ENCODE results near the gene OSCP1. TPM values are rescaled to one million over a fixed set of nuclear protein-coding genes. Genes with fewer than 3 reads are reported as not detected.

The OSCP1 gene
- total RNA-seq, 1 experiment from 2014 or later = 5.5 TPM

DNA sequence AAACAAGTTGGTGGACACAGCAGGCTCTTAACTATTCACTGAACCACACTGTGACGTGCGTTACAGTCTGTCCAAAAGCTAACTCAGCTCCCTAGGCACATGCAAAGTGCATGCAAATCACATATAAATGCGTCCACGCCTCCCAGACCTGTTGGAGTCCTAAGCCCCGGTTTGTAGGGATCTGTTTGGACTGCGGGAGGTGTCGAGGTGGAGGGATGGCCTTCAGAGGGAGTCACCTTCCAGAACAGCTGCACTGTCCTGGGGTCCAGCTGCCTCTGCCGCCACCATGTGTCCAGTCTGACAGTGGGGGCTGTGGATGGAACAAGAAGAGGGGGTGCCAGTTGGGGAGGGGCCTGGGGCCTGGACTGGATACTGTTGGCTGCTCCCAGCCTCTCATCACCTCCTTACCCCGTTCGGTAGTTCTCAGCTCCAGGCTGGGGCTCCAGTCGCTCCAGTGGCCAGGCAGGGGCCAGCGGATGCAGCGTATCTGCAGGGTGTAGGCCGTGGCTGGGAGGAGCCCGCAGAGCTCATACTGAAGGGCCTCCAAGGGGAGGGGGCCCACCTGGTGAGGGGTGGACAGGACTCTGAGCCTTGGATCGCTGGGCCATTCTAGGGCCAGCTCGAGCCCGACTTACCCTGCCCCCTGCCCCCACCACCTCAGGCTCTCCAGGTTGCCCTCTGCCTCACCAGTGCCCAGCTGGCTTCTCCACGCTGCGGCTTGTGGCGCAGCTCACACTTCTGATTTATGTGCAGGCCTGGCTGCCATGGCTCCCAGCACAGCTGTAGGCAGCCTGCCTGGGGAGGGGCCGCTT is 21.8 kb upstream of the OSCP1 start:
- Histone ChIP-seq H3K36me3 (ENCODE audit: control insufficient read depth, insufficient read depth, low read length) (no peaks in the 10 kb centered on the region), H3K27me3 (ENCODE audit: control insufficient read depth, insufficient read depth, low read length) (no peaks in the 10 kb centered on the region), H3K4me3 (ENCODE audit: low read depth in 2 of 2, low read length in 2 of 2) (no peak overlapping the region), H3K9me3 (ENCODE audit: control insufficient read depth, insufficient read depth, low read depth, low read length) (no peaks in the 10 kb centered on the region), H3K27ac (ENCODE audit: low read length) (no peak overlapping the region), H3K4me1 (ENCODE audit: control insufficient read depth, insufficient read depth, low read length) (no peaks in the 10 kb centered on the region)
- intact Hi-C loops (cut with micrococcal nuclease; ENCODE audit: unreplicated experiment) (no loop called here), in situ Hi-C loops (cut with HindIII; ENCODE audit: low pct_unique_long_range_greater_than_20kb, low sequenced_read_pairs) (no loop called here)
- ChIA-PET POLR2A (no interaction called here), CTCF (interaction anchor here (0.6 kb wide), 1 partner anchor 986 kb away, joined by 5 read pairs; no protein-coding TSS in a partner anchor)
- DNase-seq (ENCODE audit: low read depth, low spot score) (no peak), ATAC-seq (peak; percentile 45)
- TF ChIP-seq POLR2AphosphoS5 (IDR thresholded peaks at IDR 0.05; ENCODE audit: low read depth, low read length) = no peak
- TF ChIP-seq, protein P1, sequence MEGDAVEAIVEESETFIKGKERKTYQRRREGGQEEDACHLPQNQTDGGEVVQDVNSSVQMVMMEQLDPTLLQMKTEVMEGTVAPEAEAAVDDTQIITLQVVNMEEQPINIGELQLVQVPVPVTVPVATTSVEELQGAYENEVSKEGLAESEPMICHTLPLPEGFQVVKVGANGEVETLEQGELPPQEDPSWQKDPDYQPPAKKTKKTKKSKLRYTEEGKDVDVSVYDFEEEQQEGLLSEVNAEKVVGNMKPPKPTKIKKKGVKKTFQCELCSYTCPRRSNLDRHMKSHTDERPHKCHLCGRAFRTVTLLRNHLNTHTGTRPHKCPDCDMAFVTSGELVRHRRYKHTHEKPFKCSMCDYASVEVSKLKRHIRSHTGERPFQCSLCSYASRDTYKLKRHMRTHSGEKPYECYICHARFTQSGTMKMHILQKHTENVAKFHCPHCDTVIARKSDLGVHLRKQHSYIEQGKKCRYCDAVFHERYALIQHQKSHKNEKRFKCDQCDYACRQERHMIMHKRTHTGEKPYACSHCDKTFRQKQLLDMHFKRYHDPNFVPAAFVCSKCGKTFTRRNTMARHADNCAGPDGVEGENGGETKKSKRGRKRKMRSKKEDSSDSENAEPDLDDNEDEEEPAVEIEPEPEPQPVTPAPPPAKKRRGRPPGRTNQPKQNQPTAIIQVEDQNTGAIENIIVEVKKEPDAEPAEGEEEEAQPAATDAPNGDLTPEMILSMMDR (IDR thresholded peaks at IDR 0.05) = no peak
- no TSS peak for BruUV-seq (replicated peaks)

DNA sequence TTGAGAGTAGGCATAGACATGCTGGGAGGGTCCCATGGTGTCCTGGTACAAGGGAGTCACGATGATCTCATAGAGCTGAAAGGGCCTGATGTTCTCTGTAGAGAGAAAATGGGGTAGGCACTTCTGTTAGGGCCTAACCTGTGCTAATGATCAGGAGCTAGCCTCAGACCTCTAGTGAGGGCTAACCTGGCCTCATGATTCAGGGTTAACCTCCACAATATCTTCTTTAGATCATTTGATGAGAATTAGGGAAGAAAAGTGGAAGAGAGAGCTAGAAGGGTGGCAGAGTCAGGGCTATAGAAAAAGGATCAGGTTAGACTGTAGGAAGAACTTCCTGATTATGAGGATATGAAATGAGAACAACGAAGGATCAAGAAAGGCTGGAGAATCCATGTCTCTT is 18.9 kb upstream of the OSCP1 start:
- peaks cover 8% of the 10 kb centered on the region for H3K4me1 ChIP-seq (ENCODE audit: control insufficient read depth, insufficient read depth, low read length)
- no peak overlapping the region for H3K4me3 ChIP-seq (ENCODE audit: low read depth in 2 of 2, low read length in 2 of 2)
- CTCF ChIA-PET = no interaction called here
- DNase-seq (ENCODE audit: low read depth, low spot score) (no peak), ATAC-seq (no peak)
- H3K9me3 ChIP-seq (ENCODE audit: control insufficient read depth, insufficient read depth, low read depth, low read length) = no peaks in the 10 kb centered on the region
- H3K27me3 ChIP-seq (ENCODE audit: control insufficient read depth, insufficient read depth, low read length) = no peaks in the 10 kb centered on the region
- TF ChIP-seq SIN3A (IDR thresholded peaks at IDR 0.05; ENCODE audit: borderline replicate concordance, insufficient read depth, low read depth, low read length) (no peak), TCF7L2 (IDR thresholded peaks at IDR 0.05; ENCODE audit: low read depth, low read length) (no peak), POLR2AphosphoS5 (IDR thresholded peaks at IDR 0.05; ENCODE audit: low read depth, low read length) (no peak)
- TF ChIP-seq, protein P1 (IDR thresholded peaks at IDR 0.05) = no peak
- TF ChIP-seq, protein P2, sequence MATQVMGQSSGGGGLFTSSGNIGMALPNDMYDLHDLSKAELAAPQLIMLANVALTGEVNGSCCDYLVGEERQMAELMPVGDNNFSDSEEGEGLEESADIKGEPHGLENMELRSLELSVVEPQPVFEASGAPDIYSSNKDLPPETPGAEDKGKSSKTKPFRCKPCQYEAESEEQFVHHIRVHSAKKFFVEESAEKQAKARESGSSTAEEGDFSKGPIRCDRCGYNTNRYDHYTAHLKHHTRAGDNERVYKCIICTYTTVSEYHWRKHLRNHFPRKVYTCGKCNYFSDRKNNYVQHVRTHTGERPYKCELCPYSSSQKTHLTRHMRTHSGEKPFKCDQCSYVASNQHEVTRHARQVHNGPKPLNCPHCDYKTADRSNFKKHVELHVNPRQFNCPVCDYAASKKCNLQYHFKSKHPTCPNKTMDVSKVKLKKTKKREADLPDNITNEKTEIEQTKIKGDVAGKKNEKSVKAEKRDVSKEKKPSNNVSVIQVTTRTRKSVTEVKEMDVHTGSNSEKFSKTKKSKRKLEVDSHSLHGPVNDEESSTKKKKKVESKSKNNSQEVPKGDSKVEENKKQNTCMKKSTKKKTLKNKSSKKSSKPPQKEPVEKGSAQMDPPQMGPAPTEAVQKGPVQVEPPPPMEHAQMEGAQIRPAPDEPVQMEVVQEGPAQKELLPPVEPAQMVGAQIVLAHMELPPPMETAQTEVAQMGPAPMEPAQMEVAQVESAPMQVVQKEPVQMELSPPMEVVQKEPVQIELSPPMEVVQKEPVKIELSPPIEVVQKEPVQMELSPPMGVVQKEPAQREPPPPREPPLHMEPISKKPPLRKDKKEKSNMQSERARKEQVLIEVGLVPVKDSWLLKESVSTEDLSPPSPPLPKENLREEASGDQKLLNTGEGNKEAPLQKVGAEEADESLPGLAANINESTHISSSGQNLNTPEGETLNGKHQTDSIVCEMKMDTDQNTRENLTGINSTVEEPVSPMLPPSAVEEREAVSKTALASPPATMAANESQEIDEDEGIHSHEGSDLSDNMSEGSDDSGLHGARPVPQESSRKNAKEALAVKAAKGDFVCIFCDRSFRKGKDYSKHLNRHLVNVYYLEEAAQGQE (IDR thresholded peaks at IDR 0.05; ENCODE audit: insufficient read depth in 1 of 2, low read depth in 2 of 2, low read length in 1 of 2) = no peak
- H3K27ac ChIP-seq (ENCODE audit: low read length) = no peak overlapping the region
- in situ Hi-C loops (cut with HindIII; ENCODE audit: low pct_unique_long_range_greater_than_20kb, low sequenced_read_pairs) = no loop called here
- BruUV-seq (replicated peaks) = no TSS peak
- POLR2A ChIA-PET = interaction anchor here (0.7 kb wide), 2 partner anchors 30 to 1225 kb away, joined by 3 read pairs; no protein-coding TSS in a partner anchor
- no peaks in the 10 kb centered on the region for H3K36me3 ChIP-seq (ENCODE audit: control insufficient read depth, insufficient read depth, low read length)
- intact Hi-C loops (cut with micrococcal nuclease; ENCODE audit: unreplicated experiment) = no loop called here
